Activated T-helper 1 cell treated with Interleukin-2 at 50 U/mL for 16 hours (primary cell): ENCODE data around the gene DRGX.

Source experiments
- DNase-seq: peaks from one replicate; pipeline ENCODE4 v3.0.0-alpha.2; 2020; ENCODE audit warnings: low read depth

The DRGX gene

GRCh38 chr10:49361178-49361554, 34.7 kb downstream of the DRGX start:
- no peak for DNase-seq

GRCh38 chr10:49360271-49361177, 35.4 kb downstream of the DRGX start:
- DNase-seq, result no peak

GRCh38 chr10:49359349-49360270, 36.3 kb downstream of the DRGX start:
- DNase-seq, result no peak

- DNase-seq, result no peak
Measured at GRCh38 chr10:49357910-49358309, 38.0 kb downstream of the DRGX start.

- no peak for DNase-seq
Measured at GRCh38 chr10:49356944-49357343, 38.9 kb downstream of the DRGX start.

- no peak for DNase-seq
Measured at GRCh38 chr10:49356181-49356580, 39.7 kb downstream of the DRGX start.

GRCh38 chr10:49355221-49355620, 40.7 kb downstream of the DRGX start:
- no peak for DNase-seq

GRCh38 chr10:49354593-49354992, 41.3 kb downstream of the DRGX start:
- no peak for DNase-seq

GRCh38 chr10:49353895-49354566, 41.9 kb downstream of the DRGX start:
- DNase-seq, result no peak

GRCh38 chr10:49353026-49353894, 42.6 kb downstream of the DRGX start:
- no peak for DNase-seq

GRCh38 chr10:49352323-49352722, 43.6 kb downstream of the DRGX start:
- no peak for DNase-seq

GRCh38 chr10:49351669-49352068, 44.2 kb downstream of the DRGX start:
- DNase-seq, result no peak

GRCh38 chr10:49350846-49351532, 44.9 kb downstream of the DRGX start:
- DNase-seq, result no peak

- DNase-seq, result no peak
Measured at GRCh38 chr10:49350138-49350537, 45.8 kb downstream of the DRGX start.

GRCh38 chr10:49349390-49349789, 46.5 kb downstream of the DRGX start:
- DNase-seq, result no peak

- DNase-seq, result no peak
Measured at GRCh38 chr10:49348593-49348992, 47.3 kb downstream of the DRGX start.

GRCh38 chr10:49347827-49348226, 48.1 kb downstream of the DRGX start:
- no peak for DNase-seq

GRCh38 chr10:49347342-49347741, 48.5 kb downstream of the DRGX start:
- no peak for DNase-seq

GRCh38 chr10:49344840-49345239, 51.0 kb downstream of the DRGX start:
- no peak for DNase-seq

GRCh38 chr10:49338604-49339003, 57.3 kb downstream of the DRGX start:
- DNase-seq, result no peak
